LNCaP clone FGC (cell line): ENCODE measurements around the gene PTGR1.

ENCODE experiments used
- DNase-seq: peaks from one replicate; pipeline ENCODE4 v3.0.0-alpha.2; 2011; ENCODE audit warnings: low read depth
- H3K4me3 ChIP-seq: 2 replicates; pipeline ENCODE4 v1.5.1; 2011; ENCODE audit warnings: mild to moderate bottlenecking, low read depth, low read length, control low read depth
- TF ChIP-seq, protein P1 (sequence below): IDR thresholded peaks from 2 replicates; pipeline ENCODE4 v1.5.1; 2012; ENCODE audit warnings: mild to moderate bottlenecking; ENCODE audit not compliant: control insufficient read depth, insufficient read depth; ENCODE audit errors: extremely low read depth

The PTGR1 gene

DNA sequence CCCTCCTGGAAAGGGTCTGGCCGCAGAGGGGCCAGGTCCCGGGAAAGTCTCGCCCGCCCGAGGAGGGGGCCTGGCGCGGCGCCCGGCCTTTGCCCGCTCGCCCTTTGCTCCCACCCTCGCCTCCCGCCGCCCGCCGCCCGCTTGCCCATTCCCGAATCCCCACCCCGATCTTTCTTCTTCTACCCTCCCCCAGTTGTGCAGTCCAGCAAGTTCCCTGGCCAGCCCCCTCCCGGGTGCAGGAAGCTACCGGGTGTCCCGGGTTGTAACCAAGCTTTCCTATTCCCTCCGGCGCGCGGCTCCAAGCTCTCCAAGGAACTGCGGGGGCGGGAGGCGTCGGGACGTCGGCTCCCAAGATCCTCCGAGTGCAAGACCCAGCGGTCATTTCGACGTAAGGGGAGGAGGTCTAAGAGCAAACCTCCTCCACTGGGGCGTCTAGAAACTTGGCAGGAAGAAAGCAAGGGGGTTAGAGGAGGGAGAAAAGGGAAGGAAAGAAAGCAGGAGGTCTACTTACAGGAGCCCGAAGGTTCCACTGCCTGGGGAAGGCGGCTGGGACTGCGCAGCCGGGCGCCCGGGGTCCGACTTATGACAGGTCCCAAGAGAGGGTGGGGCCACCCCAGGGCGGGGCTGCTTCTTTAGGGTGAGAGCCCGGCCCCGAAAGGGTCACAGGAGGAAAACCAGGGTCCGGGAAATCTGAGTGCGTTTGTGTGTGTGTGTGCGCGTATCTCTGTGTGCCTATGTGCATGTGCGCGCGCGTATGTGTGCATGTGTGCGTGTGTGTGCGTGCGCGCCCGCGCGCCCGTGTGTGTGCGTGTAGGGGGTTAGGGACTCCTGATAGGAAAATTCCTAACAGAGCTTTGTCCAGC, at the start of gene PTGR1:
TSS of gene PTGR1 (minus strand) at position 556 of the 863 bp plus-strand sequence. CDS start 2,225 bp downstream, outside the sequence.
- TF ChIP-seq, protein P1, sequence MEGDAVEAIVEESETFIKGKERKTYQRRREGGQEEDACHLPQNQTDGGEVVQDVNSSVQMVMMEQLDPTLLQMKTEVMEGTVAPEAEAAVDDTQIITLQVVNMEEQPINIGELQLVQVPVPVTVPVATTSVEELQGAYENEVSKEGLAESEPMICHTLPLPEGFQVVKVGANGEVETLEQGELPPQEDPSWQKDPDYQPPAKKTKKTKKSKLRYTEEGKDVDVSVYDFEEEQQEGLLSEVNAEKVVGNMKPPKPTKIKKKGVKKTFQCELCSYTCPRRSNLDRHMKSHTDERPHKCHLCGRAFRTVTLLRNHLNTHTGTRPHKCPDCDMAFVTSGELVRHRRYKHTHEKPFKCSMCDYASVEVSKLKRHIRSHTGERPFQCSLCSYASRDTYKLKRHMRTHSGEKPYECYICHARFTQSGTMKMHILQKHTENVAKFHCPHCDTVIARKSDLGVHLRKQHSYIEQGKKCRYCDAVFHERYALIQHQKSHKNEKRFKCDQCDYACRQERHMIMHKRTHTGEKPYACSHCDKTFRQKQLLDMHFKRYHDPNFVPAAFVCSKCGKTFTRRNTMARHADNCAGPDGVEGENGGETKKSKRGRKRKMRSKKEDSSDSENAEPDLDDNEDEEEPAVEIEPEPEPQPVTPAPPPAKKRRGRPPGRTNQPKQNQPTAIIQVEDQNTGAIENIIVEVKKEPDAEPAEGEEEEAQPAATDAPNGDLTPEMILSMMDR = no peak
- DNase-seq = no peak
- peak within 1 kb of the TSS; percentile 67 for H3K4me3 ChIP-seq

DNA sequence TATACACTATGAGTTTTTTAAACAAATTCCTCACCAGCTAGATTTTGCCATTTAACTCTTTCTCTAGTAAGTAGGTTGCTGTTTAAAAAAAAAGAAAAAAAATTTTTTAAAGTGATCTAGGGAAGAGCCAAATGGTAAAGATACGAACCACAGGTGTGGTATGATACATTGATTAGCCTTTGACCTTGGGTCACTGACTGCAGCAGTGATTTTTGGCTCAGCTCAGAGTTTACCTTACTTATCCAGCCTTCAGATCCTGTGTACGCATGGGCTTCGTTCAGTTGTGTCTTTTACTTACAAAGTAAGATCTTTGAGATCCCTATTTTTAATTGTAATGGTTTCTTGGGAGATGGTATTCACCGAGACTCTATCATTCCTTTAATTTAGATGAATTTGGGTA, 49.6 kb upstream of the PTGR1 start:
- TF ChIP-seq, protein P1 = no peak
- H3K4me3 ChIP-seq = no peak overlapping the region
- no peak for DNase-seq

DNA sequence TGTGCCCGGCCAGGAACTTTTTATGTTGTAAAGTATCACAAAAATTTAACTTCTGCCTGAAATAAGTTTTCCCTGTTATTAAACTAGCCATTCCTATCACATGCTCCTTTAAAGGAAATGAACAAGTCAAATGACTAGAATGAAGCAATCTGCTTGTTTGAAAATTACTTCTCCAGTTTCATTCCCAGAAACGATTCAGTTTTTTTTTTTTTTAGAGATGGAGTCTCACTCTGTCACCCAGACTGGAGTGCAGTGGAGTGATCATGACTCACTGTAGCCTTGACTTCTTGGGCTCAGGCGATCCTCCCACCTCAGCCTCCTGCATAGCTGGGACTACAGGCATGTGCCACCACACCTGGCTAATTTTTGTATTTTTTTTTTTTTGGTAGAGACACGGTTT, 48.6 kb upstream of the PTGR1 start:
- TF ChIP-seq, protein P1 = no peak
- DNase-seq = no peak
- no peak overlapping the region for H3K4me3 ChIP-seq

DNA sequence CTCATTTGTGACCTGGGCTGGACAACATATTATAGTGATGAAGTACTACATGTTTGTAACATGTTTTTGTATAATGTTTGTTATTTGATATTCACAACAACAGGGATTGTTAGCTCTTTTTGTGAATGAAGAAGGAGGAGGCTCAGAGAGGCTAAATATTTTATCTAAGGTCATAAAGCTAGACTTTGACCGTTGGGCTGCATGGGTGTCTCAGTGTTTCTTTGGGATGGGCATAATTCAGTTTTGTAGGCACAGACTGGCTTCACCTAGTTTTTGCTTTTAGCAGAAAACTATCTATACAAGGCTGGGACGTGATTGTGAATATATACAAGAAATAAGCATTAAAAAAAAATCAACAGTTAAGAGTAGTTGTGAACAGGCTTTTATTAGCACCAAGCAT, 47.0 kb upstream of the PTGR1 start:
- TF ChIP-seq, protein P1 = no peak
- no peak overlapping the region for H3K4me3 ChIP-seq
- no peak for DNase-seq

DNA sequence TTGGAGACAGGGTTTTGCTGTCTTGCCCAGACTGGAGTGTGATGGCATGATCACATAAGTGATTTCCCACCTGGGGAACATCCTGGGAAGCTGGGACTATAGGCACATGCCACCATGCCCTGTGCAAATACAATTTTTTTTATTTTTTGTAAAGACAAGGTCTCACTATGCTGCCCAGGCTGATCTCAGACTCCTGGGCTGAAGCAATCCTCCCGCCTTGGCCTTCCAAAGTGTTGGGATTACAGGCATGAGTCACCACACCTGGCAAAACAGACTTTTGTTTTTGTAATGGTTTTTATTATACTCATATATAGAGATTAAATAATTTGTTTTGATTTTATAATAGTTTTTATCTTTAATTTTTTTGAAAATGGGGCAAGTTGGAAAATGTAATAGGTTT, 46.4 kb upstream of the PTGR1 start:
- TF ChIP-seq, protein P1 = no peak
- DNase-seq = no peak
- H3K4me3 ChIP-seq = no peak overlapping the region

DNA sequence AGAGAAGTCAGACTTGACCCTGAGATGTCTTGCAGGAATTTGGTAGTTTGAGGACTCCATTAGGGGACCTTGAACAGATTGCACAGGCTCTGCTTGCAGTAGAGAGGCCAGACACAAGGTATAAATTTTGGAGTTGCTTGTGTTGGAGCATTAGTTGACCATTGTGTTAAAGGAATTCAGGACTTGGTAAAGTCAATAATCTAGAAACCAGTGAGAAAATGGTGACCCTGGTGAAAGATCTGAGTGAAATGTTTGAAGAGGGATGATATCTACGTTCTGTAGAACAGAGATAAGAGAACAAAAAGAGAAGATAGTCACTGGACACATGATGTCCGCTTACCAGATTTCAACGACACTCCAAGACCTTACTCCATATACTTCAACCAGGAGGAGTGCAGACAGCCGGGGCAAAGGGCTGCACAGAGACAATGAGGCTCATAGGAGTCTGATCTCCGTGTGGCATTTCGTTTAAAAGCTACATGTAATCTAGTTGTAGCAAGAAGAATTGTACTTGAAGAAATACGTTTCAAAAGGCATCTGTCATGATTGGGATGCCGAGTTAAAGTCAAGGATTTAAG, 44.8 kb upstream of the PTGR1 start:
- no peak overlapping the region for H3K4me3 ChIP-seq
- TF ChIP-seq, protein P1 = no peak
- DNase-seq = no peak

DNA sequence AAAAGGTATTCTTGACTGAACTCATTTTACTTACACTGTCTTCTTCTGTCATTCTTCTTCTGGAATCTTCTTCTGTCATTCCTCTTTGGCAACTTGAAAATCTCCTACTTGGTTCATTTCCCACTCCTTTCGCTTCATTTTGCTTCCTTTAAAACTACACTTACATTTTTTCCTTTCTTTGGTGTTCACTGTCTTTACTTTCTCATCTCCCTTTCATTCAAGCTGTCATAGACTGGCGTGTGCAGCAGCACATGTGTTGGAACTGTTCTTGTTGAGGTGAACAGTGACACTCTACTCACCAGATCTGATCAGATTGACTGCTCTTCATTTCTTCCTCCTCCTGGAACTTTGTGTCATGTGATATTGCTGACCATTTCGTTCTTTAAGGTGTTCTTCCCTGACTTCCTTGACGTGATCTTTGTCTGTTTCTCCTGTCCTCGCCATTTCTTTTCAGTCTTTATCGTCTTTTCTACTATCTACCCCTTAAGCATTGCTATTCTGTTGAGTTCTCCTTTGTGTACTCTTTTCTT, 38.0 kb upstream of the PTGR1 start:
- TF ChIP-seq, protein P1 = no peak
- DNase-seq = no peak

More for the DNA sequence above, 38.0 kb upstream of the PTGR1 start:
- no peak overlapping the region for H3K4me3 ChIP-seq
